ENCODE data around the gene GORASP2.

Gene GORASP2

DNA sequence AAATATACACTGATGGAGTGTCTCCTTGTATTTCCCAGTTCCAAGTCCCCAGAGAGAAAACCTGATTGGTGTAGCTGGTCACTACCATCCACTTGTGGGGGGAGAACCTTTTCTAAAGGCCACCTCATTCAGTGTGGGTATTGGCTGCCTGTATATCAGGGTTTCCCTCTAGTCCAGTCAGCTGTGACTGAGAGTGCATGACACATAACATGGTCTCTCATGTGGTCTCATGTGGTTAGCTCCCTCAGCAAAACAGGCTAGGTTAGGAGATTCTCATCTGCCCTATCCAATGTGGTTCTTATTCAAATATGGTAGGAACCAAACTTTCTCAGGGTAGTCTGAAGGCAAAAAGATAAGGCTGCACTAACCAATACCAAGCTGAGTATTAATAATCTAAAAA lies 4.1 kb upstream of the GORASP2 start:
- no peak for DNase-seq

DNA sequence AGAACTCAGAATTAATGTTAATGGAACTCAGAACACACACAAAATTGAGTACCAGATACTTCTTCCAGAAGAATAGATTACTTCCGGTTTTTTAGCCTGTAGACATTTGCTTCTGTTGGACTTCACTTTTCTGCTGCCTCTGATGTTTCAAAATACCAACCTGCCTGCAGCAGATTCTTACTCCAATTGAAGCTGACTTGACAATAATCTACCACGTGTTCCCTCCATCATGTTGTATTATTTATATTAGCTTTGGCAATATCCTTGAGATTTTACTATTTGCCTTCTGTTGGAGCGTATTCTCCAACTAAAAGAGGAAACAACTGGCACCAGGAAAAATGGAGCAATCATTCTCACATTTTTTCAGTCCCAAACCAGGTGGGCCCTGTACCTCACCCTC lies 3.1 kb upstream of the GORASP2 start:
- no peak for DNase-seq

GRCh38 chr2:170926743-170927297 lies 2.2 kb upstream of the GORASP2 start:
- no peak for DNase-seq

DNA sequence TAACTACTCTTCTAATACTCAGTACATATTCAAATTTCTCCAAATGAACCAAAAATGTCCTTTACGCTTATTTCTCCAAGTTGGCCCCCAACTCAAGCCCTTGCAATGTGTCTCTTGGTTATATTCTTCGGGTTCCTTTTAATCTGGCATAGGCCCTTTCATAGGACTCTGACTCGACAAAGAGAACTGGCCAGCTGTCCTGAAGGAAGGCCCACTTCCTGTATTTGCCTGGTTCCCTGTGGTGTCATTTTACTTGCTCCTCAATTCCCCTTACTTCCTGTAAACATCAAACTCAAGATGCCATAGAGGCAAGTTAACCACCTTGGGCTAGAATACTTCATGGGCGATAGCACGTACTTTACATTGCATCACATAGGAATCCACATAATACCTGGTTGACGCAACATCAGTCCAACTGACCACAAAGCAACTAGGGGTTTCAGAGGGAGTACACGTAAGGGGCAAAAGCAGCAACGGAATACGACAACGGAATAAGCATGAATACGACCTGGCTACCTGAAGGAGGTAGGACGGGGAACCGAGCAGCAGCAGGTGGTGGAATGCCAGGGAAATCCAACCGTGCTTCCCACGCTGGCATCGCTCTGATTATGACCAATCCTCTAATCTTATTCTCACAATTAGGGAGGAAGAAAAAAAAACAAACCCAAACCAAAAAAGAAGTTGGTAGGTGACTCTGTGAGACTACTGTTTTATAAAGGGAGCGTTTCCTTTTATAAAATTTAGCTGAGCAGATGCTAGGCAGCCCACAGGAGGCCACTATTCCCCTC lies 823 bp upstream of the GORASP2 start:
- no peak for DNase-seq

DNA sequence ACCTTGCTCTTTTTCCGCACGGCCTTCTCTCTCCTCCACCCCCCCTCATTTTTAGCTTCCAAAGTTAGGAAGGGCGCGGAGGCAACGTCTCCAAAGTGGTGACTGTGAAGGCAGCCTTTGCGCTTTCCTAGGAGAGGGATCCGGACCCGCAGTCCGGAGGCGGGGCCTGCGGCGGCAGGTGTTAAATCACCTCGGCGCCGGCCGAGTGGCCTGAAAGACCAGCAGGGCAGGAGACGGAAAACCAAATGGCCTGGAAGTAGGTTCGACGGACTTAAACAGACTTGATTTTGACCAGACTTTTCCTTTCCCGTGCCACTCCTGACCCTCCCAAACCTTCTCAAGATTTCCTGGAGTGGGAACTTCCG lies 615 bp downstream of the GORASP2 start:
- peak; percentile 24 for DNase-seq

DNA sequence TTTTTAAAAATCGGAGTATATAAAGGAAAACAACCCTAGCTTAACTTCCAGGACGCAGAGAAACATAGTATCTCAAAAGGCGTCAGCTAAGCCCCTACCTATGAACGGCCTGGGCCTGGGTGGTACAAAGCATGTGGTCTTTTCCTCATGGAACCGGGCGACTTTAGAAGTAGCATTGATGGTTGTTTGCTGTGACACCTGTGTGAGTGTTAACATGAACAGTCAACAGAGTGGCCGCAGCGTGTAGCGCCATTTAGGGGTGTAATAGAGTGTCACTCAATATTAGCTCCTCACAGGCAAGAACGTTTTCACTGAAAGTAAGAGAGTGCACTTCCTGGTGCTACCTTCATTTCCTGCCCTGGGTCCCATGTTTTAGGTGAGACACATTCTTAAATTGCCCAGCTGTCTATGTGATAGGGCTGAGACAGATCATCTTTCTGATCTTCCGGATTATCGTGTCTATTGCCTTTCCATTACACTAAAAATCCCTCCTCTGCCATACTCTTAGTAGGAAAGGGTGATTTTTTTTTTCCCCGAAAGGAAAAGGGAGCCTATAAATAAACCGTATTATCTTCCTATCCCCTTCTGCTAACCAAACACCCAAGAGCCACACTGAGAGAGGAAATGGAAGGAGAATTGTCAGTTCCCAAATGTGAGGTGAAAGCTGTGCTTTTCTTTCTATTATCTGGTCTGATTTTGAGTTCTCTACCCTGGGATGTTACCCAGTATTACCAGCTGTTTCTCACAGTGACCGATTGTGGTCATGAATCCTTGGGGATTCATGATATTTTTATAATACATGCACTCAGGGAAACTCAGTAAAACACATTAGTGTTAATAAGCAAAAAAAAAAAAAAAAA lies 1.3 kb downstream of the GORASP2 start:
- peak; percentile 49 for DNase-seq

- DNase-seq: no peak
These were observed 1.9 kb downstream of the GORASP2 start for GRCh38 chr2:170930991-170931266.

GRCh38 chr2:170932166-170932565 lies 3.1 kb downstream of the GORASP2 start:
- DNase-seq: no peak

DNA sequence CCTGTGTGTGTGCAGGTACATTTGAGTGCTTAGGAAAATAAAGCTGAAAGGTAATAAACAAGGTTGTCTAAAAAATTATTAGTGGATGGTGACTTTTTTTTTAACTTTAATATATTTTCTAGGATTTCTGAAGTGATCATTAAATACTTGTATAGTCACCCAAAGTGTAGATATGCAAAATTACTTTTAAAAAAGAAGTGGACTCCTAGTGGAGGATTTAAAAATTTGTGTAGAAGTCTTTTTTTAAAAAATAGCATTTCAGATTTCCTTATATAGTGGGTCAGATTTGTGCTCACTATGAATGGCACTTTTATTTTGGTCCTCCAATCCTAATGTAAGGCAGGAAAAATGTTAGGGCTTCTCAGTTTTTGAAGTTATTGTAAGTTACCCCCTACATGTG lies 3.9 kb downstream of the GORASP2 start:
- no peak for DNase-seq

- DNase-seq: no peak
These were observed 8.8 kb downstream of the GORASP2 start for GRCh38 chr2:170937709-170938379.

DNA sequence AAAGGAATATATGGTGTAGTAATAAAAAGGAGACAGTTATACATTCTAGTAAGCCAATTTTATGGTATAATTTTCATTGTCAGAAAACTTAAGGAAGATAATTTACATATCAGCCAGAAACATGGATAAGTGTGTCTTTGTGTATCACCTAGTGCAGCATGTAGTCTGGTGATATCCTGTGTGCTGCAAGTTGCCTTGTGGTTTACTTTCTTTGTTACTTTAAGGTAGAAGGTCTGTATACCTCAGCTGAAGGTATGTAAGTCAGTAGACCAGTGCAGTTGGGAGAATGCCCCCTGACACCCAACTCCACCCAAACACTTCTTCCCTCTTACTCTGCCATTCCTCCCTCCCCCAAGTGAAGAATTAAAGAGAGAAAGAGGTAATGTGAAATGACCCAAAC lies 11.0 kb downstream of the GORASP2 start:
- no peak for DNase-seq

DNA sequence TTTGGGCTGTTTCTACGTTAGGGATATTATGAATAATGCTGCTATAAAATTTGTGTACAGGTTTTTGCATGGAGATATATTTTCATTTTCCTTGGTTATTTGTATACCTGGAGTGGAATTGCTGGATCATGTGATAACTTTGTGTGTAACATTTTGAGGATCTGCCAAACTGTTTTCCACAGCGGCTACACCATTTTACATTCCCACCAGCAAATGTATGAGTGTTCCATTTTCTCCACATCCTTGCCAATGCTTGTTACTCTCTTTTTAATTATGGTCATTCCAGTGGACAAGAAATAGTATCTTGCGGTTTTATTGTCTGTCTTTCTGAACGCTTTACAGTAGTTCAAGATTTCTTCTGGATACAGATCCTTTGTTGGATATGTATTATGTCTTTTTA lies 13.6 kb downstream of the GORASP2 start:
- no peak for DNase-seq

DNA sequence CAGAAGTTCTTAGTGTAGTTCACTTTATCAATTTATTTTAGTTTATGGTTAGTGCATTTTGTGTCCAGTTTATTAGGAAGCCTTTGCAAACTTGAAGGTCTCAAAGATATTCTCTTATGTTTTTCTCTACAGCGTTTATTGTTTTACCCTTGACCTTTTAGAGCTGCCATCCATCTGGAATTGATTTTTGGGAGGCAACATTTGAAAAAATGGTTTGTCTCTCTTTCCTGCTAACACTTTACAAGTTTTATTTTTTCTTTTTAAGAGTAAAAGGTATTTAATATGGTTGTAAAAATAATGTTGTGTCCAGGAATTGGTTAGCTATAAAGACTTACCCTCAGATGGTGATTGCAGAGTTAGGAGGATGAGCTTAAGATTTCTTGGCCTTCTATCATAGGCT lies 14.0 kb downstream of the GORASP2 start:
- no peak for DNase-seq

- no peak for DNase-seq
These were observed 14.5 kb downstream of the GORASP2 start for GRCh38 chr2:170943596-170943995.

DNA sequence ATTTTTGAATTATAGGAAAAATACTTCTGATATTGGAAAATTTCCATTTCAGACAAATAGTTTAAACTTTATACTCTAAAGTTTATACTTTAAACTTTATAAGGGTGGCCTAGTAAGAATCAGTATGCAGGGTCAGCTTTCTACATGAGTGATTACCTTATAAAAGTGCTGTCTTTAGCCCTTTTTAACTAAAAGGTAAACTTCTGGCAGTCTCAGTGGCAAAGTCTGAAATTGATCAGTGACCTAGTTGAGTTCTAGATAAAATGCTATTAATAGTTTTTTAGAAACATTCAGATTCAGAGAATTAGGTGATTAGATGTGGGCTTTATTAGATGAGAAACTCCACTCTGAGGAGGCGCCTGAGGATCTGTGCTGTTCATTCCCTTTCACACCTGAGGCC lies 15.5 kb downstream of the GORASP2 start:
- DNase-seq: no peak

DNA sequence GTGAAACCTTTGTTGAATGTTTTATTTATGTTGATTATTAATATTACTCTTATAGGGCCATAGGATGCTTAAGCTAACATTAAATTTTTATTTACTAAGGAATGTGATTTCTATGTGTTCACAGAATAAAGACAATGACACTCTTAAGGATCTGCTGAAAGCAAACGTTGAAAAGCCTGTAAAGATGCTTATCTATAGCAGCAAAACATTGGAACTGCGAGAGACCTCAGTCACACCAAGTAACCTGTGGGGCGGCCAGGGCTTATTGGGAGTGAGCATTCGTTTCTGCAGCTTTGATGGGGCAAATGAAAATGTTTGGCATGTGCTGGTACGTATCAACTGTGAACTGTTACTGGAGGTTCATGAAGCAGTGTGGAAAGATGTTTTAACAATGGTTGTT lies 20.4 kb downstream of the GORASP2 start:
- DNase-seq: no peak

DNA sequence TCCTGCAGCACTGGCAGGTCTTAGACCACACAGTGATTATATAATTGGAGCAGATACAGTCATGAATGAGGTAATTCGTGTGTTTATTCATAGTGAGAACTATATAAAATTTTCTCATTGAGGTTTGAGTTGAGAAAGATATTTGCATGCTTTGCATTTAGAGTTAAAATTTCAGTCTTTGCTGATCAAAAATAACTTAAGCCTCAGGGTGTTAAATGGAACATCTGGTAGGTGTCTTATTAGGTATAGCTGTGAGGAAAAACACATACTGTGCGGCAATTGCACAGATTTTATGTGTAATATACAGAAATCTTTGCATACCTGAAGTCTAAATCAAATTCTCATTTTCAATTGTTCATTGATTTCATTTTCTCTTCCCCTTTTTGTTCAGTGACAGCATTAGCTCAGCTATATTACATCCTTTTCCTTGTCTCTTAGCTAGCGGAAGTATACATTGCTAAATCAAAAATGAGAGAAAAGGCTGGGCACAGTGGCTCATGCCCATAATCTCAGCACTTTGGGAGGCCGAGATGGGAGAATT lies 21.2 kb downstream of the GORASP2 start:
- DNase-seq: no peak

DNA sequence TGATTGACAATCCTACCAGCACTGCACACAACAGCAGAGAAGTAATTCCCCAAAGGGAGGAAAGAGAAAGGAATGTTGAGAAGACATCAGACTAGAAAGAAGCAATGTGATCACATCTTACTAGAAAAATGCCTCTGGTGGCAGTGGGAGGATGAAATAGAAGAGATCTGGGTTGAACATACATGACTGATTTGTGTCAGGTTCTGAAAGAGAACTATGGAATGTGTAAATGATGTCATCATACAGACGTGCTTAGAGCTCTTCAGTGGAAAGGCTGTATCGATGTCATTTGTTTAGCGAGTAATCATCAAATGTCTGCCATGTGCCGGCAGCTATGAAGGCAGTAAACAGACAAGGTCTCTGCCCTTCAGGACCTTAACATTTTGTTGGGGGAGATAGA lies 24.9 kb downstream of the GORASP2 start:
- DNase-seq: no peak

DNA sequence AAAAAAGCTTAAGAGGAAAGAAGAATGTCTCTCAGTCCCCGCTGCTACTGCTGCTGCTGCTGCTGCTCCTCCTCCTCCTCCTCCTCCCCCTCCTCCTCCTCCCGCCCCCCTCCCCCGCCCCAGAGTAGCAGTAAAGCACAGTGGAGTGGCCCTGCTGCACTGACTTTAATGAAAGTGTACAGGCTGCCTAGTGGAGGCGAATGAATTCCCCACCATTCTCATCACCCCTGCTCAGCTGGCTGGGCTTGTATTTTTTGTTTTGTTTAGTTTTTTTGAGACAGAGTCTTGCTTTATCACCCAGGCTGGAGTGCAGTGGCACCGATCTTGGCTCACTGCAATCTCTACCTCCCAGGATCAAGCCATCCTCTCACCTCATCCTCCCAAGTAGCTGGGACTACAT lies 34.3 kb downstream of the GORASP2 start:
- DNase-seq: no peak

- no peak for DNase-seq
These were observed 36.6 kb downstream of the GORASP2 start for GRCh38 chr2:170965446-170966225.

GRCh38 chr2:170966648-170967396 lies 37.8 kb downstream of the GORASP2 start:
- DNase-seq: no peak

DNA sequence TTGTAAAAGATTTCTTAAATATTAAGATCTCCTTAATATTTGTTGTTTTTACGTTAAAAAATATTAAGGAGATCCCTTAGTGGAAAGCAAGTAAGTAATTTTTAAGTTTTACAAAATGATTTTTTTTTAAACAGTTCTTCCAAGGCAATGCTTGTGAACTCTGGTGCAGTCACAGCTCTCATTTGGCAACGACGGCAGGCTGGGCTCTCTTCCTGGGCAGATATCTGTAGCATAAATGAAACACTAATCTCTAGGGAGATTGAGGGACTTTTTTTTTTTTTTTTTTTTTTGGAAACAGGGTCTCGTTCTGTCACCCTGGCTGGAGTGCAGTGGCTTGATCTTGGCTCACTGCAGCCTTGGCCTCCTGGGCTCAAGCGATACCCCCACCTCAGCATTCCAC lies 38.5 kb downstream of the GORASP2 start:
- no peak for DNase-seq

Data from activated gamma-delta T cell treated with Interleukin-2 at 50 U/mL for 16 hours (primary cell).